Loucy (cell line): Measurements from ENCODE around the gene DNM3.

Experiments
- H2AFZ ChIP-seq: fragments of 200-600 bp; sonication (generic); 2 replicates; pipeline ENCODE4 v1.6.0; 2016; ENCODE audit warnings: antibody characterized with exemption, mild to moderate bottlenecking, low read length, moderate library complexity
- H3F3A ChIP-seq: fragments of 200-600 bp; 2 replicates; pipeline ENCODE4 v1.6.0; 2016; ENCODE audit warnings: antibody characterized with exemption, low read depth, mild to moderate bottlenecking
- H3K27me3 ChIP-seq: fragments of 200-600 bp; sonication (generic); 2 replicates; pipeline ENCODE4 v1.6.1; 2014; ENCODE audit warnings: low read length, mild to moderate bottlenecking; ENCODE audit not compliant: insufficient read depth, poor library complexity, severe bottlenecking
- H3K36me3 ChIP-seq: fragments of 200-600 bp; sonication (generic); 2 replicates; pipeline ENCODE4 v1.6.1; 2016; ENCODE audit warnings: low read length; ENCODE audit not compliant: insufficient read depth
- H3K4me1 ChIP-seq: fragments of 200-600 bp; sonication (generic); 2 replicates; pipeline ENCODE4 v1.5.1; 2014; ENCODE audit warnings: low read length, mild to moderate bottlenecking; ENCODE audit not compliant: insufficient read depth, poor library complexity, severe bottlenecking
- H3K4me2 ChIP-seq: fragments of 200-600 bp; sonication (generic); 2 replicates; pipeline ENCODE4 v1.6.0; 2014; ENCODE audit warnings: antibody characterized with exemption, low read length, low read depth, mild to moderate bottlenecking; ENCODE audit not compliant: poor library complexity, severe bottlenecking
- H3K4me3 ChIP-seq: fragments of 200-600 bp; sonication (generic); 2 replicates; pipeline ENCODE4 v1.5.1; 2014; ENCODE audit warnings: low read length, mild to moderate bottlenecking, mixed read lengths; ENCODE audit not compliant: poor library complexity, severe bottlenecking
- H3K79me2 ChIP-seq: fragments of 200-600 bp; sonication (generic); 2 replicates; pipeline ENCODE4 v1.6.1; 2014; ENCODE audit warnings: low read length; ENCODE audit not compliant: insufficient read depth
- H3K9ac ChIP-seq: fragments of 200-600 bp; sonication (generic); 2 replicates; pipeline ENCODE4 v1.6.0; 2014; ENCODE audit warnings: mild to moderate bottlenecking, low read depth, low read length, moderate library complexity; ENCODE audit not compliant: poor library complexity, severe bottlenecking
- H3K9me2 ChIP-seq: fragments of 200-600 bp; sonication (generic); replicated peaks from 2 replicates; pipeline ENCODE4 v1.6.1; 2016; ENCODE audit warnings: low read depth, low read length, mixed read lengths
- H3K9me3 ChIP-seq: fragments of 200-600 bp; sonication (generic); 2 replicates; pipeline ENCODE4 v1.6.1; 2014; ENCODE audit warnings: mild to moderate bottlenecking, antibody characterized with exemption, low read length, low read depth; ENCODE audit not compliant: insufficient read depth
- H4K20me1 ChIP-seq: fragments of 200-600 bp; sonication (generic); 2 replicates; pipeline ENCODE4 v1.6.0; 2014; ENCODE audit warnings: antibody characterized with exemption, low read length, mild to moderate bottlenecking; ENCODE audit not compliant: insufficient read depth, poor library complexity, severe bottlenecking
- EZH2phosphoT487 ChIP-seq: fragments of 200-600 bp; IDR thresholded peaks from 2 replicates; pipeline ENCODE4 v1.6.1; 2018; ENCODE audit warnings: antibody characterized with exemption, mild to moderate bottlenecking, moderate library complexity, borderline replicate concordance
- TF ChIP-seq, protein P1 (sequence below): fragments of 200-600 bp; sonication (generic); conservative IDR thresholded peaks from 2 replicates; pipeline ENCODE4 v1.5.1; 2014; ENCODE audit warnings: mild to moderate bottlenecking, antibody characterized with exemption, low read length

The DNM3 gene

GRCh38 chr1:172455451-172455850 lies 614.2 kb downstream of the DNM3 start:
- Histone ChIP-seq H3K4me2 (no peak overlapping the region), H3K9me3 (no peaks in the 10 kb centered on the region), H3F3A (no peaks in the 10 kb centered on the region), H2AFZ (no peak overlapping the region), H3K9ac (no peak overlapping the region), H3K36me3 (no peaks in the 10 kb centered on the region), H4K20me1 (no peaks in the 10 kb centered on the region), H3K79me2 (no peaks in the 10 kb centered on the region), H3K27me3 (no peaks in the 10 kb centered on the region), H3K9me2 (no peaks in the 10 kb centered on the region), H3K4me1 (peaks cover 10% of the 10 kb centered on the region), H3K4me3 (no peak overlapping the region)
- no peak for TF ChIP-seq EZH2phosphoT487
- TF ChIP-seq, protein P1, sequence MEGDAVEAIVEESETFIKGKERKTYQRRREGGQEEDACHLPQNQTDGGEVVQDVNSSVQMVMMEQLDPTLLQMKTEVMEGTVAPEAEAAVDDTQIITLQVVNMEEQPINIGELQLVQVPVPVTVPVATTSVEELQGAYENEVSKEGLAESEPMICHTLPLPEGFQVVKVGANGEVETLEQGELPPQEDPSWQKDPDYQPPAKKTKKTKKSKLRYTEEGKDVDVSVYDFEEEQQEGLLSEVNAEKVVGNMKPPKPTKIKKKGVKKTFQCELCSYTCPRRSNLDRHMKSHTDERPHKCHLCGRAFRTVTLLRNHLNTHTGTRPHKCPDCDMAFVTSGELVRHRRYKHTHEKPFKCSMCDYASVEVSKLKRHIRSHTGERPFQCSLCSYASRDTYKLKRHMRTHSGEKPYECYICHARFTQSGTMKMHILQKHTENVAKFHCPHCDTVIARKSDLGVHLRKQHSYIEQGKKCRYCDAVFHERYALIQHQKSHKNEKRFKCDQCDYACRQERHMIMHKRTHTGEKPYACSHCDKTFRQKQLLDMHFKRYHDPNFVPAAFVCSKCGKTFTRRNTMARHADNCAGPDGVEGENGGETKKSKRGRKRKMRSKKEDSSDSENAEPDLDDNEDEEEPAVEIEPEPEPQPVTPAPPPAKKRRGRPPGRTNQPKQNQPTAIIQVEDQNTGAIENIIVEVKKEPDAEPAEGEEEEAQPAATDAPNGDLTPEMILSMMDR = no peak

- Histone ChIP-seq H3K4me3 (no peak overlapping the region), H3K9ac (no peak overlapping the region), H2AFZ (no peak overlapping the region), H3K79me2 (no peaks in the 10 kb centered on the region), H4K20me1 (no peaks in the 10 kb centered on the region), H3K9me2 (no peaks in the 10 kb centered on the region), H3F3A (no peaks in the 10 kb centered on the region), H3K27me3 (no peaks in the 10 kb centered on the region), H3K4me1 (peaks cover under 1% of the 10 kb centered on the region), H3K4me2 (no peak overlapping the region), H3K36me3 (no peaks in the 10 kb centered on the region), H3K9me3 (no peaks in the 10 kb centered on the region)
- TF ChIP-seq, protein P1 = no peak
- TF ChIP-seq EZH2phosphoT487 = no peak
These were observed 615.1 kb downstream of the DNM3 start for GRCh38 chr1:172456344-172456769.

- Histone ChIP-seq H3K79me2 (no peaks in the 10 kb centered on the region), H3K36me3 (no peaks in the 10 kb centered on the region), H2AFZ (no peak overlapping the region), H3K4me2 (no peak overlapping the region), H3F3A (no peaks in the 10 kb centered on the region), H3K9ac (no peak overlapping the region), H3K4me3 (no peak overlapping the region), H3K9me2 (no peaks in the 10 kb centered on the region), H3K4me1 (no peaks in the 10 kb centered on the region), H3K9me3 (no peaks in the 10 kb centered on the region), H4K20me1 (no peaks in the 10 kb centered on the region), H3K27me3 (no peaks in the 10 kb centered on the region)
- no peak for TF ChIP-seq EZH2phosphoT487
- TF ChIP-seq, protein P1 = no peak
These were observed 616.3 kb downstream of the DNM3 start for GRCh38 chr1:172457479-172458130.
